K562 (cell line): ENCODE data around the gene CTNNB1. TPM values are rescaled to one million over a fixed set of nuclear protein-coding genes. Genes with fewer than 3 reads are reported as not detected.

Experiments
- ETV1 ChIP-seq: fragments of 450-650 bp; conservative IDR thresholded peaks from 2 replicates; pipeline ENCODE4 v1.6.1; 2016; ENCODE audit warnings: missing genetic modification characterization, control low read depth, low read depth, missing compliant biosample characterization
- FOXM1 ChIP-seq, 2 experiments: fragments of 450-650 bp in 1 of 2; sonication (generic) in 1 of 2; formaldehyde crosslinking in 1 of 2; IDR thresholded peaks; 2 replicates each; pipeline versions ENCODE4 v1.6.1 to v1.9.0; 2017 to 2022; ENCODE audit warnings: low read depth in 2 of 2, mild to moderate bottlenecking in 2 of 2, missing genetic modification reagents in 1 of 2, moderate library complexity in 1 of 2
- HDGF ChIP-seq: fragments of 450-650 bp; IDR thresholded peaks from 2 replicates; pipeline ENCODE4 v1.6.1; 2016
- HNRNPLL ChIP-seq: fragments of 200-400 bp; formaldehyde crosslinking; IDR thresholded peaks from 2 replicates; pipeline ENCODE4 v1.6.1; 2017; ENCODE audit warnings: low read length, low read depth, mild to moderate bottlenecking; ENCODE audit not compliant: poor library complexity, severe bottlenecking
- L3MBTL2 ChIP-seq: fragments of 450-650 bp; IDR thresholded peaks from 2 replicates; pipeline ENCODE4 v1.6.1; 2016; ENCODE audit warnings: mild to moderate bottlenecking, moderate library complexity
- MAFG ChIP-seq: fragments of 450-650 bp; conservative IDR thresholded peaks from 2 replicates; pipeline ENCODE4 v1.6.1; 2016; ENCODE audit warnings: missing genetic modification characterization, missing compliant biosample characterization
- NFIC ChIP-seq: fragments of 450-650 bp; IDR thresholded peaks from 2 replicates; pipeline ENCODE4 v1.6.1; 2017; ENCODE audit warnings: mild to moderate bottlenecking, inconsistent platforms
- RB1 ChIP-seq: fragments of 450-650 bp; IDR thresholded peaks from 2 replicates; pipeline ENCODE4 v1.6.1; 2017; ENCODE audit warnings: low read depth, mild to moderate bottlenecking
- SMARCB1 ChIP-seq: IDR thresholded peaks from 2 replicates; pipeline ENCODE4 v1.6.1; 2011; ENCODE audit warnings: improper control_type of control experiment, low read depth; ENCODE audit not compliant: insufficient read length
- SRF ChIP-seq, 2 experiments: fragments of 250-450, 450-650 bp in 1 of 2; sonication (Bioruptor Pico) in 1 of 2; sonication (generic) in 1 of 2; formaldehyde crosslinking; IDR thresholded peaks; 2 replicates each; pipeline versions ENCODE4 v1.5.0 to v1.5.1; 2020 to 2022; ENCODE audit warnings: mild to moderate bottlenecking in 1 of 2, missing genetic modification reagents in 1 of 2
- TCF3 ChIP-seq: sonication (generic); formaldehyde crosslinking; IDR thresholded peaks from 2 replicates; pipeline ENCODE4 v1.4.0; 2020; ENCODE audit warnings: mild to moderate bottlenecking, missing genetic modification reagents
- ZNF217 ChIP-seq: sonication (generic); formaldehyde crosslinking; IDR thresholded peaks from 2 replicates; pipeline ENCODE4 v1.8.0; 2022; ENCODE audit warnings: mild to moderate bottlenecking, missing genetic modification reagents
- ZNF766 ChIP-seq: fragments of 200-800 bp; sonication (Bioruptor generic); conservative IDR thresholded peaks from 2 replicates; pipeline ENCODE4 v1.6.1; 2016; ENCODE audit warnings: missing genetic modification characterization, missing compliant biosample characterization
- ZNF830 ChIP-seq: fragments of 250-450 bp; sonication (Bioruptor Pico); IDR thresholded peaks from 2 replicates; pipeline ENCODE4 v1.5.0; 2021; ENCODE audit warnings: mild to moderate bottlenecking
- polyA plus RNA-seq, 8 experiments: library from polyadenylated mRNA; depleted of rRNA in 4 of 8; stranded (reverse) in 5 of 8; unstranded in 3 of 8; fragments of >200 nt; fragmentation: Nextera tagmentation in 2 of 8; fragmentation: Illumina TruSeq in 1 of 8; extraction: Ambion mirVana in 2 of 8; extraction: Trizol in 1 of 8; gene quantifications; 2 replicates each; pipeline versions ENCODE4 v1.2.1 to v1.2.3, GENCODE V29; 2011 to 2014; ENCODE audit warnings: inconsistent platforms in 1 of 8, missing spikeins in 1 of 8
- total RNA-seq, 7 experiments: library from RNA; depleted of rRNA in 6 of 7; stranded (reverse); fragments of >200 nt in 6 of 7; fragmentation: Illumina TruSeq in 2 of 7; extraction: Trizol in 2 of 7; gene quantifications; 2 replicates each; pipeline versions ENCODE4 v1.2.1 to v1.2.3, GENCODE V29; 2011 to 2021; ENCODE audit warnings: low replicate concordance in 1 of 7
- TF ChIP-seq, protein P1 (sequence below): fragments of 450-650 bp; conservative IDR thresholded peaks from 2 replicates; pipeline ENCODE4 v1.6.1; 2016; ENCODE audit warnings: missing genetic modification characterization, low read depth, mild to moderate bottlenecking, control low read depth, missing compliant biosample characterization
- TF ChIP-seq, protein P2 (sequence below), 2 experiments: fragments of 200-800 bp in 1 of 2; sonication (Bioruptor generic) in 1 of 2; sonication (generic) in 1 of 2; formaldehyde crosslinking in 1 of 2; IDR thresholded peaks in 1 of 2; conservative IDR thresholded peaks in 1 of 2; 2 replicates each; pipeline versions ENCODE4 v1.5.0 to v1.6.1; 2016 to 2020; ENCODE audit warnings: missing compliant biosample characterization in 1 of 2, missing genetic modification characterization in 1 of 2, missing genetic modification reagents in 1 of 2
- TF ChIP-seq, protein P3 (sequence below), 2 experiments: fragments of 450-650 bp in 1 of 2; IDR thresholded peaks; 2 replicates each; pipeline ENCODE4 v1.6.1; 2011 to 2017; ENCODE audit warnings: low read depth in 2 of 2, antibody characterized with exemption in 1 of 2, borderline replicate concordance in 1 of 2, low read length in 1 of 2, mild to moderate bottlenecking in 1 of 2, mixed read lengths in 1 of 2; ENCODE audit not compliant: control insufficient read depth in 1 of 2
- TF ChIP-seq, protein P4 (sequence below): fragments of 450-650 bp; IDR thresholded peaks from 2 replicates; pipeline ENCODE4 v1.6.1; 2017; ENCODE audit warnings: mild to moderate bottlenecking, moderate library complexity

The CTNNB1 gene
- total and polyA plus RNA-seq, 9 of the 15 experiments (the other 6 are each of a cell fraction or from before 2014, with no cell fraction given) = 44.3 to 193 (median 154) TPM

DNA sequence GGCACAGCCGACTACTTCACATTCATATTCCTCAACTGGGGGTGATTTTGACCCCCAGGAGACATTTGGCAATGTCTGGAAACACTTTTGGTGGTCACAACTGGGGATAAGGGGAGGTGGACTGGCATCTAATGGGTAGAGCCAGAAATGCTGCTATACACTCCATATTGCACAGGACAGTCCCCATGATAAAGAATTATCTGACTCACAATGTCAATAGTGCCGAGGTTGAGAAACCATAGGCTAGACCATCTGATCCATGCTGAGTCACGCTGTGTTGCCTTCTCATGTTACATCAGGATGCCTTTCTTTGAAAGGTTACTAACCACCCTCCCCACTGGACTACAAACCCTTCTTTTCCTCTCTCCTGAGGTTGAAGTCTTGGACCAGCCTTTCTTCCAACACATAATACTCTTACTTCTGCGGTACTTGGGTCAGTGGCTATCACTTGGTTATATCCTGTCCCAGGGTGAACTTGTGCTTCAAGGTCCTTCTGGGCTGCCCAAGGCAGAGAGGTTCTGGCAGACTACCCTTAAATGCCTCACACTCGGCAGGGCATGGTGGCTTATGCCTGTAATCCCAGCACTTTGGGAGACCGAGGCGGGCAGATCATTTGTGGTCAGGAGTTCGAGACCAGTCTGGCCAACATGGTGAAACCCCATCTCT is 68.8 kb downstream of the CTNNB1 start (continued):
- no peak for TF ChIP-seq HNRNPLL
- no peak for TF ChIP-seq FOXM1 (IDR thresholded peaks at IDR 0.05; ENCODE audit: low read depth)
- TF ChIP-seq FOXM1 (CRISPR knock-in tag; IDR thresholded peaks at IDR 0.05; ENCODE audit: low read depth) = no peak
- TF ChIP-seq, protein P1, sequence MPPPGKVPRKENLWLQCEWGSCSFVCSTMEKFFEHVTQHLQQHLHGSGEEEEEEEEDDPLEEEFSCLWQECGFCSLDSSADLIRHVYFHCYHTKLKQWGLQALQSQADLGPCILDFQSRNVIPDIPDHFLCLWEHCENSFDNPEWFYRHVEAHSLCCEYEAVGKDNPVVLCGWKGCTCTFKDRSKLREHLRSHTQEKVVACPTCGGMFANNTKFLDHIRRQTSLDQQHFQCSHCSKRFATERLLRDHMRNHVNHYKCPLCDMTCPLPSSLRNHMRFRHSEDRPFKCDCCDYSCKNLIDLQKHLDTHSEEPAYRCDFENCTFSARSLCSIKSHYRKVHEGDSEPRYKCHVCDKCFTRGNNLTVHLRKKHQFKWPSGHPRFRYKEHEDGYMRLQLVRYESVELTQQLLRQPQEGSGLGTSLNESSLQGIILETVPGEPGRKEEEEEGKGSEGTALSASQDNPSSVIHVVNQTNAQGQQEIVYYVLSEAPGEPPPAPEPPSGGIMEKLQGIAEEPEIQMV (tag) = no peak
- TF ChIP-seq NFIC = no peak
- TF ChIP-seq ZNF217 (CRISPR knock-in tag) = no peak
- TF ChIP-seq, protein P2, sequence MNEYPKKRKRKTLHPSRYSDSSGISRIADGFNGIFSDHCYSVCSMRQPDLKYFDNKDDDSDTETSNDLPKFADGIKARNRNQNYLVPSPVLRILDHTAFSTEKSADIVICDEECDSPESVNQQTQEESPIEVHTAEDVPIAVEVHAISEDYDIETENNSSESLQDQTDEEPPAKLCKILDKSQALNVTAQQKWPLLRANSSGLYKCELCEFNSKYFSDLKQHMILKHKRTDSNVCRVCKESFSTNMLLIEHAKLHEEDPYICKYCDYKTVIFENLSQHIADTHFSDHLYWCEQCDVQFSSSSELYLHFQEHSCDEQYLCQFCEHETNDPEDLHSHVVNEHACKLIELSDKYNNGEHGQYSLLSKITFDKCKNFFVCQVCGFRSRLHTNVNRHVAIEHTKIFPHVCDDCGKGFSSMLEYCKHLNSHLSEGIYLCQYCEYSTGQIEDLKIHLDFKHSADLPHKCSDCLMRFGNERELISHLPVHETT (CRISPR knock-in tag; conservative IDR thresholded peaks at IDR 0.05 in 1 of 2, IDR thresholded peaks at IDR 0.05 in 1 of 2) = no peak
- TF ChIP-seq, protein P3, sequence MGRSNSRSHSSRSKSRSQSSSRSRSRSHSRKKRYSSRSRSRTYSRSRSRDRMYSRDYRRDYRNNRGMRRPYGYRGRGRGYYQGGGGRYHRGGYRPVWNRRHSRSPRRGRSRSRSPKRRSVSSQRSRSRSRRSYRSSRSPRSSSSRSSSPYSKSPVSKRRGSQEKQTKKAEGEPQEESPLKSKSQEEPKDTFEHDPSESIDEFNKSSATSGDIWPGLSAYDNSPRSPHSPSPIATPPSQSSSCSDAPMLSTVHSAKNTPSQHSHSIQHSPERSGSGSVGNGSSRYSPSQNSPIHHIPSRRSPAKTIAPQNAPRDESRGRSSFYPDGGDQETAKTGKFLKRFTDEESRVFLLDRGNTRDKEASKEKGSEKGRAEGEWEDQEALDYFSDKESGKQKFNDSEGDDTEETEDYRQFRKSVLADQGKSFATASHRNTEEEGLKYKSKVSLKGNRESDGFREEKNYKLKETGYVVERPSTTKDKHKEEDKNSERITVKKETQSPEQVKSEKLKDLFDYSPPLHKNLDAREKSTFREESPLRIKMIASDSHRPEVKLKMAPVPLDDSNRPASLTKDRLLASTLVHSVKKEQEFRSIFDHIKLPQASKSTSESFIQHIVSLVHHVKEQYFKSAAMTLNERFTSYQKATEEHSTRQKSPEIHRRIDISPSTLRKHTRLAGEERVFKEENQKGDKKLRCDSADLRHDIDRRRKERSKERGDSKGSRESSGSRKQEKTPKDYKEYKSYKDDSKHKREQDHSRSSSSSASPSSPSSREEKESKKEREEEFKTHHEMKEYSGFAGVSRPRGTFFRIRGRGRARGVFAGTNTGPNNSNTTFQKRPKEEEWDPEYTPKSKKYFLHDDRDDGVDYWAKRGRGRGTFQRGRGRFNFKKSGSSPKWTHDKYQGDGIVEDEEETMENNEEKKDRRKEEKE (IDR thresholded peaks at IDR 0.05; ENCODE audit: borderline replicate concordance in 1 of 2, control insufficient read depth in 1 of 2, low read depth in 2 of 2, low read length in 1 of 2) = no peak
- TF ChIP-seq, protein P4, sequence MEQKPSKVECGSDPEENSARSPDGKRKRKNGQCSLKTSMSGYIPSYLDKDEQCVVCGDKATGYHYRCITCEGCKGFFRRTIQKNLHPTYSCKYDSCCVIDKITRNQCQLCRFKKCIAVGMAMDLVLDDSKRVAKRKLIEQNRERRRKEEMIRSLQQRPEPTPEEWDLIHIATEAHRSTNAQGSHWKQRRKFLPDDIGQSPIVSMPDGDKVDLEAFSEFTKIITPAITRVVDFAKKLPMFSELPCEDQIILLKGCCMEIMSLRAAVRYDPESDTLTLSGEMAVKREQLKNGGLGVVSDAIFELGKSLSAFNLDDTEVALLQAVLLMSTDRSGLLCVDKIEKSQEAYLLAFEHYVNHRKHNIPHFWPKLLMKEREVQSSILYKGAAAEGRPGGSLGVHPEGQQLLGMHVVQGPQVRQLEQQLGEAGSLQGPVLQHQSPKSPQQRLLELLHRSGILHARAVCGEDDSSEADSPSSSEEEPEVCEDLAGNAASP = no peak
- TF ChIP-seq RB1 = no peak; the same call in 1 of the 2 replicates
- TF ChIP-seq SMARCB1 = no peak
- no peak for TF ChIP-seq HDGF
- TF ChIP-seq ZNF766 (CRISPR knock-in tag) = peak; percentile 93
- no peak; the same call in 1 of the 2 replicates for TF ChIP-seq TCF3 (CRISPR knock-in tag)
- TF ChIP-seq MAFG (tag) = peak; percentile 99
- TF ChIP-seq SRF (CRISPR knock-in tag; IDR thresholded peaks at IDR 0.05) = 0 out of 4 replicates have a peak, but pooled peaks of 1 of the 2 experiments have one; percentile 32
- TF ChIP-seq ZNF830 = no peak
- TF ChIP-seq L3MBTL2 = peak; percentile 60
- TF ChIP-seq ETV1 = no peak
